ENCODE data around the gene CACNA1A.
"Not testable (repeated sequence)": the region's sequence is repeated elsewhere in the genome, so short reads cannot be mapped to it uniquely, and the experiment has no call there.

CACNA1A gene

DNA sequence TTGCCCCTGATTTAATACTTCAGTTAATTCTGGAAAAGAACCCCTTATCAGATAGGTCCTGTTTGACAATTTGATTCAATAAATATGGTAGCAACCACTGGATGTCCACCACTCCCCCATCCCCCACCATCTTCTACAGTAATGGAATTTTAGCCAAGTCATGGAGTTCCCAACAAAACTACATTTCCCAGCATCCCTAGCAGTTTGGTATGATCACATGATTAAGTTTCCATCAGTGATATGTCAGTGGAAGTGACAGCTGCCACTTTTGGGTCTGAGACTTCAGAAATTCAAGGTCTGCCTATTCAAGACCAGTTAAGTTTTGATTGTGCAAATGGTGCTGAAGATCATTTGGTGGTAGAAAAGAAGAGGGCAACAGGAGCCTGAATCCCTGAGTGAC lies 85.5 kb downstream of the CACNA1A start:
- DNase-seq, result no peak

DNA sequence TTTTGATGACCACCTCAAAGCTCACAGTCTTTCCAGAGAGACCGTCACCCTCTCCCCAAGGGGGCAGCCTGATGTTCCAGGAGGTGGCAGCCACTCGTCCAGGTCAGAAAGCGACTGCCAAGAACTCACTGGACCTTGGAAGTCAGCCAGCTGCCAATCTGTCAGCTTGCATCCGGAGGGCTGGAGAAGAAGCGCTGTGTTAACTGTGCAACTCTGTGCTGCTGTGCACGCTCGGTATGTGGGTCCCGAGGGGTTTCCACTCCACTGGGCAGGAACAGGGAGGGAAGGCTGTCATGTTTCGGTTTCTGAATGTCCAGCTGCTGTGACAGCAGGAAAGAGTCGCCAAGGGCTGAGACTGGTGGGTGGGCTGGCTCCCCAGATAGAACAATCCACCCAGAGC lies 89.2 kb downstream of the CACNA1A start:
- DNase-seq, result peak; percentile 56

DNA sequence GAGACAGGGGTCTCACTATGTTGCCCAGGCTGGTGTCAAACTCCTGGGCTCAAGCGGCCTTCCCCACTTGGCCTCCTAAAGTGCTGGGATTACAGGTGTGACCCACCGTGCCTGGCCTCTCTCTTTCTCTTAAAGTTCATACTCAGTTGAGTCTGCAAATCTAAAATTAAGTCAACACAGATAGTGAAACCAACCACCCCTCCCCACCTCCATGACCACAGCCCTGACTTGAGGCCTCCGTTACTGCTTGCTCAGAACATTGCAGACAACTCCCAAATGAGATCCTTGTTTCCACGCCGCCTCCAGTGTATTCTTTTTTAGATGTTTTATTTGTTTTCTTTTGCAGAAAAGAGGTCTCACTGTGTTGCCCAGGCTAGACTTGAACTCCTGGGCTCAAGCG lies 94.4 kb downstream of the CACNA1A start:
- no peak for DNase-seq

DNA sequence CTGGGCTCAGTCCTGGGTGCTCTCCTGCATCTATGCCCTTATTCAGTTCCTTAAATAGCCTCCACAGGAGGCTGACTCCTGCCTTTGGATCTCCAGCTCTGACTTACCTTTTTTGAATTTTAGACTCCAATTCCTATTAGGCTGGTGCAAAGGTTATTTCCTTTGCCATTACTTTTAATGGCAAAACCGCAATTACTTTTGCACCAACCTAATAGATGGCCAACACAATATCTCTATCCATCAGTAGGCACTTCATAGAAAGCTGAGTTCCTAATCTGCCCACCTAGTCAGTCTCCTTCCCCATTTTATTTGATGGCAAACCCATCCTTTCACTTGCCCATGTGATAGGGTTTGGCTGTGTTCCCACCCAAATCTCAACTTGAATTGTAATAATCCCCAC lies 95.3 kb downstream of the CACNA1A start:
- no peak for DNase-seq

DNA sequence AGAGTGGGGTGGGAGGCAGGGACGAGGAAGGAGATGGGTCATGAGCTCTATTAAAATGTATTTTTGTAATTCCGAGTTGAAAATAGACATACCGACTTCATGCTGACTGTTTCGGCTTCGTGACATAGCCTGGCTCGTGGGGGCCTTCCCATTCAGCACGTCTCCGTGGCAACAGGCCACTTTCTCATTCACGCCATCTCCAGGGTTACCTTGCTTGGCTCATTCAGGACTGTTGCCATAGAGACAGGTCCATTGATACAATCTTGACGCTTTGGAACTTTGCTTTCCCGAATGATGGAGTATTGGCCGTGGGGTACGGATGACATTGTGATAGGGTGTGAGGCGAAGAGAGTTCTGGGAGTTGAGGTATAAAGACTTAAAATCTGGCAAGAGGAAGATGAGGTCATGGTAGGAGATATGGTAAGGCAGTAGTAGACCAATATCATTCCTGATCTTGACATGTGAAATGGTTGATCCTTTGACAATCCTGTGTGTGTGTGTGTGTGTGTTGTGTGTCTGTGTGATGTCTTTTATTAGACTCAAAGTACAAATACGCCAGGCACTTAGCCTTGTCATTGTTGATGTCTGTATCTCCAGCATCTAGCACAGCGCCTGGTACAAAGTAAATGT lies 97.3 kb downstream of the CACNA1A start:
- no peak for DNase-seq

DNA sequence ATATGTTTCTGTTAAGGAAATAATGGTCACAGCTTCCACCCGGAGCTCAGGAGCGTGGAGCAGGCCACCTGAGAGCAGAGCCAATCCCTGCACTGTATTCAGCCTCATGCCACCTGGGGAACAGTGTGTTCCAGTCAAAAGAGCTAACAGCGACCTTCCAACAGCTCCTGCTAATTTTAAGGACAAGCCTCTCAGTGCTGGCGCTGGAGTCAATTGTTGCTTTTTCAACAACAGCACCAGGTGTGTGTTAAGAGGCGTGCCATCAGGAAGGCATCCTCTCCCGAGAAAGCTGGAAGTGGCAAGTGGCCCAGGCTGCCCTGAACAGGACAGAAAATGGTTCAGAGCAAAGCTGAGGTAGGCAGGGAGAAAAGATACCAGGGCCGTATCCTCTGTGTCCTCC lies 102.0 kb downstream of the CACNA1A start:
- DNase-seq, result no peak

DNA sequence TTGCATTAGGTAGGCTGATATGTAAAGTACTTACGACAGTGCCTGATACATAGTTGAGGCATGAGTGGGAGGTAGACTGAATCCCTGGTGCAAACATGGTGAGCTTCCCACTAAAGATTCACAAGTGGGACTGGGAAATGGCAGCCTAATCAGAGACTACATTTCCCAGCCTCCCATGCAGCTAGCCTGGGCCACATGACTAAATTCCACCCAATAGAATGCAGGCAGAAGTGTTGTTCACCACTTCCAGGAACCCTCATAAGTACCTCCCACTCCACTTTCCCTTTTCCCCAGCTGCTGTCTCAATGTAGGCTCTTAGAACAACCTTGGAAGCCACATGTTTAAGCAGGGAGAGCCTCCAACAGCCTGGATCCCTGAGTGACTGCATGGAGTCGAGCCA lies 104.9 kb downstream of the CACNA1A start:
- no peak for DNase-seq

DNA sequence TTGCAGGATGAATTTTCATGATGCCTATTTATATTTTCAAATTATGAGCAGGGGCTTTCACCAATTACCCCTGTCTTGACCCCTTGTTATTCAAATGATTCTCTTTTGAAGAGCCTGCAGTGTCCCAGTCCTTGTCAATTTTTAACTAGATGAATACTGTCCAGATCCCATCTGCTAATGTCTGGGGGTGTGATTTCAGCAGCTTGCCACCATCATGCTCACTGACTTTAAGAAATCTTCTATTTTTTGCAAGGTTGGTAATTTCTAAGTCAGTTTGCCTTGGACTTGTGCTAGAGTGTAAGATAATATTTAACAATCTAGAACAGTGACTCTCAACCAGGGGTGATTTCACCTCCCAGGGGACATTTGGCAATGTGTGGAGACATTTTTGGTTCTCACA lies 106.0 kb downstream of the CACNA1A start:
- DNase-seq, result no peak

DNA sequence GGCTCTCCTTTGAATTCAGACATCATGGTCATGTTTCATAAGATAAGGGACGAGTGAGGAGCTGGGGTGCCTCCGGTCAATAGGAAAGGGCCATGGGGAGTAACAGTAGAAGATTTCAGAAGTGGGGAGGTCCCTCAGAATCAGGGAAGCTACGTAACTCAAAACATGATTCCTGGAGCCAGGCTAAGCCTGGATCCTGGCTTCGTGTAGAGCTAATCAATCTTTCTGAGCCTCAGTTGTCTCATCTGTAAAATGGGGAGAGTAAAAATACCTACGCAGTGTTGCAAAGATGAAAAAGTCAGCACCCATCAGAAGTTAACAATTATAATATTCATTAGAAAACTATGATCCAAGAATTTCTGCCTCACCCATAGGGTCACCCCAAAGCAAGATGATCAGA lies 106.5 kb downstream of the CACNA1A start:
- no peak for DNase-seq

DNA sequence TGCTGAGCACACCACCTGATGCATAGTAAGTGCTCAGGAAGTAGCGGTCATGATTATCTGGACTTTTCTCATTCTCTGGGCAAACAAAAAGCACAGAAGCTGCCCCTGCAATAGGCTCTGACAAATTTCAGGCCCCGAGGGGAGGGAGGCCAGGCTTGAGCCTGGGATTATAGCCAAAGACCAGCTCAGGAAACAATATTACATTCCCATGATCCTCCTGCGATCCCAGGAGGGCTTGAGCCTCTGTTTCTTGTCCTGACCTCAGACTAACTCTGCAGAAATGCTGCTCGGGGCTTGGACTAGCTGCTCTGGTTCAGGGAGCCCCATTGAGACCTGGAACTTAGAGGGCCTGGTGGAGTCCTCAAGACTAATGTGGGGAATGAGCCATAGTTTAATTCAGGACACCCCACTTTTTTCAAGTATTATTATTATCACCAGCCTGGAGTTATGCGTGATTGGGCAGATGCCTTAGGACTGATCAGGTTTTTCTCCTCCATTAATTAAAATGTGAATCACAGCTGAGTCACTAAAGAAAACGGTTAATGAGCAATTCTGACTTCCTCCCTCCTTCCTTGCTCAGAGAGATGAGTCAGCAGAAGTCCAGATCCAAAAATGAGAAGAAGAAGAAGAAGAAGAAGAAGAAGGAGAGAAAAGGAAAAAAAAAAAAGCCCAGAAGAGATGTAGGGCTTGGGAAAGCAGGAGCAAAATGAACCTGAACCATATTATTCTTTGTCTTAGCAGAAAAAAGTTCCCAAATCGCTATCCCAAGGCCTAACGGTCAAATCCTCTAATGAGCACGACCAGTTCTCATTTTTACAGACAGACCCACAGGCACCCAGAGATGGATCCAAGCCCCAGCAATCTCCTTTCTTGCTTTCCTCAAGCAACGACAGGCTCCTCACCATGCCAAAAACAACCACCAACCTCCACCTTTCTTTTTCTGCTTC lies 107.2 kb downstream of the CACNA1A start:
- no peak for DNase-seq

DNA sequence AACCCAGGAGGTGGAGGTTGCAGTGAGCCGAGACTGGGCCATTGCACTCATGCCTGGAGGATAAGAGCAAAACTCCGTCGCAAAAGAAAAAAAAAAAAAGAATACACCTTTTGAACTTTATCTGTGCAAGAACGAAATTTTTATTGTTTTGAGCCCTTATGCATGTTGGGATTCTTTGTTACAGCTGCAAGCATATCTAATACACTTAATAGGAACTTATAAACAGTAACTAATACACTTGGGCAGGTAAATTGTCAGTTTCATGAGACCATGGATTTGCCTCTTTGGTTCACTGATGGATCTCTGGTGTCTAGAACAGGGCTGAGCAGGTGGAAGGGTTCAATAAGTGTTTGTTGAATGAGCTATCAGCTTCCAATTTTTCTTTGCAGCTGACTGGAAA lies 108.1 kb downstream of the CACNA1A start:
- DNase-seq, result no peak

DNA sequence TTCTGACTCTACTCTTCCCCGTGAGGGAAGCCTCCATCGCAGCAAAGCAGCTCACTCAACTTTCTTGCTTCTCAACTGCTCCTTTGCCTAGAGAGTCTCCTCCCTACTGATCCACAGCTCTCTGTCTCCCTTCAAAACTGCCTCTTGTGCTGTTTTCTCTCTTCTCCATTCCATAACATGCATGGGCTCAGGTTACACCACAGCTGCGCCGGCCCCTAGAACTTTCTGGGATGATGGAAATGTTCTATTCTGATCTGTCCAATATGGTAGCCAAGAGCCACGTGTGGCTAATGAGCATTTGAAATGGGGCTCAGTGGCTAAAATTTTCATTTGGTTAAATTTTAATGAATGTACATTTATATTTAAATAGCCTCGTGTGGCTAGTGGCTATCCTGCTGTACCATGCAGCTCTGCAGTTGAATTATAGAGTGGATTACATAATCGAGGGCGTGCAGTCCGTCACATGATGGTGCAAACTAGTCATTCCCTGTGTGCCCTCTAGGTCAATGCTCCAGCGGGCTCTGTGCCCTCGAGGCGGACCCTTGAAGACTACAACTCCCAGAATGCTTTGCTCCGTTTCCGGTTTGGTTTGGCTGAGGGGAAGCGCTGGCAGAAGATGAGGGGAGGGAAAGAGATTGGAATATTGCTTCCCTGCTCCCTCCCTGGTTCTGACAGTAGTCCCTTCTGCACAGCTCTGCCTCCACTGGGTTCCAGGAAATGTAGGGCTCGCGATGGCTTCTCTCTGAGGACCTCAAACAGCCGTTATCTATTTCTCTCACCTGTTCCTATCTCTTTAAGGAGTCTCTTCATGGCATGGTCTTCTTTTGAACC lies 109.8 kb downstream of the CACNA1A start:
- no peak for DNase-seq

DNA sequence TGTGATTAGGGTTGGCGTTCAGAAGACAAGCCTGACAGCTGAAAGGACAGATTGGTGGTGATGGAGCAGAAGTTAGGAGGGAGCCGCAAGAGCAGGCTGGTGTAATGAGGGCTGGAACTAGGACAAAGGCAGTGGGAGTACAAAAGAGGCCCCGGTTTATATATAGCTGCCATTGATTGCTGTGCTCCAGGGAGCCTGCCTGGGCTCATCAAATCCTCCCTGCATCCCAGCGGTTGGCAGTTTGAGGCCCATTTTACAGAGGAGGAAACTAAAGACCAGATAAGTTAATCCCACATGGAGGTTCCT lies 123.7 kb downstream of the CACNA1A start:
- no peak for DNase-seq

DNA sequence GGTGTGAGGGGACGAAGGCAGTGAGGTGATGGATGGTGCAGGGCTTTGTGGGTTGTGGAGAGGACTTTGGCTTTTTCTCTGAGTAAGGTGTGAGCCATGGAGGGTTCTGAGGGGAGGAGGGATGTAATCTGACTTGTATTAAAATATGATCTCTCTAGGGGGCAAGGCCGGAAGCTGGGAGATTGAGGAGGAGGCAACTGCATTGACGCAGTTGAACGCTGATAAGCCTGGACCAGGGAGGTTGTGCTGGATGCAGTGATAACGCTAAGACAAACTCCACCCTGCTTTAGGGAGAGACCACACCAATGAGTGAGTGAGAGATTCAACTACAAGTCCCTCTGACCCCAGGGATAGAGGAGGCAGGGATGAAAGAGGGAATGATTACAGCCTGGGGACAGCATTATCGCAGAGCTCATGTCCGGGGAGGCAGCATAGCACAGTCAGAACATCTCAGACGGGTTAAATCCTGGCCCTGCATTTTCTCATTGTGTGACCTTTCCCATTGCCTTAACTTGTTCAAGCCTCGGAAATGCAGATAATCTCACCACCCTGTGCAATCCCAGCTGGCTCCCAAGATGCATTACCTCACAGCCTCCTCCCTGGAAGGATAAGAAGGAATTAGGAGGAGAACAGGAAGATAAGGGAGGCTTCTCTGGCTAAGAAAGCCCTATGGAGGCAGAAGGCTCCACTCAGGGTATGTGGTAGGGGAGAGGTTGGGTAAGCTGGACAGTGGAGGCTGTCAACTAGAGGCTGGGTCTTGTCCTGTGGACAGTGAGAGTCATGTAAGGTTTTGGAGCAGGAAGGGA lies 124.2 kb downstream of the CACNA1A start:
- no peak for DNase-seq

DNA sequence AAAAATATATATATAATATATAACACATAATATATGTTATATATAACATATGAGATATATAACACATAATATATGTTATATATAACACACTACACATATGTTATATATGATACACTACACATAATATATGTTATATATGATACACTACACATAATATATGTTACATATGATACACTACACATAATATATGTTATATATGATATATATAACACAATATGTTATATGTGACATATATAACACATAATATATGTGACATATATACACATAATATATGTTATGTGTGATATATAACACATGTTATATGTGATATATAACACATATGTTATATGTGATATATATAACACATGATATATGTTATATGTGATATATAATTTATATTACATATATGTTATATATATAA lies 129.7 kb downstream of the CACNA1A start:
- DNase-seq, result no peak

DNA sequence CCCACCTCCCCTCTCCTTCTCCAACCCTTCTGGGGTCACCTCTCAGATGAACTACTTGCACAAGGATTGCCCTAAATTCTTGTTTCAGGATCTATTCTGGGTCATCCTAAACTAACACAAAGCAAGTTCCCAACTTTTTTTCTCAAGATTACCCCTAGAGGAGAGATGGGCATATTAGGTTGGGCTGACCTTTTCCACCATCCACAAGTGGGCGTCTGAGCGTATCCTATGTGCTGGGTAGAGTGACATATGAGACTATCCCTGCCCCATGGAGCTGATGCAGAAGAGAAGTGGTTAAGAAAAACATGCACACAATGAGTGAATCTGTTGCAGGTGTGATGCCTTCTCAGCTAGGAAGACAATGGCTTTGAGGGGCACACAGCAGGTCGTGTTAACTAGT lies 132.7 kb downstream of the CACNA1A start:
- DNase-seq, result no peak

DNA sequence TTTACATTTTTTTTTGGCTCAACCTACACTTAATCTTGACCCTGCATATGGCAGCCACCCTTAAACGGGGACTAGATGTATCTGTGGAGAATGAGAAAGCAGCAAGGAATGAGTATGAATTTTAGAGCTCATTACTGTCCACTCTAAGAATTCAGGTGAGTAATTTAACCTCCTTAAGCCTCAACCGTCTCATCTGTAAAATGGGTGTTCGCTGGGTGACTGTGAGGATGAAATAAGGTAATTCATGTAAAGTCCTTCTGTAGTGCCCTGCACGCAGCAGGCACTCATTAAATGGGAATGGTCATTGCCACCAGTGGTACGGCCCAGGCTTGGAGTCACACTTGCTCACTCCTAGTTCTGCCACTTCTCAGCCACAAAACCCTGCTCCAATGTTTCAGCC lies 135.3 kb downstream of the CACNA1A start:
- DNase-seq, result no peak

DNA sequence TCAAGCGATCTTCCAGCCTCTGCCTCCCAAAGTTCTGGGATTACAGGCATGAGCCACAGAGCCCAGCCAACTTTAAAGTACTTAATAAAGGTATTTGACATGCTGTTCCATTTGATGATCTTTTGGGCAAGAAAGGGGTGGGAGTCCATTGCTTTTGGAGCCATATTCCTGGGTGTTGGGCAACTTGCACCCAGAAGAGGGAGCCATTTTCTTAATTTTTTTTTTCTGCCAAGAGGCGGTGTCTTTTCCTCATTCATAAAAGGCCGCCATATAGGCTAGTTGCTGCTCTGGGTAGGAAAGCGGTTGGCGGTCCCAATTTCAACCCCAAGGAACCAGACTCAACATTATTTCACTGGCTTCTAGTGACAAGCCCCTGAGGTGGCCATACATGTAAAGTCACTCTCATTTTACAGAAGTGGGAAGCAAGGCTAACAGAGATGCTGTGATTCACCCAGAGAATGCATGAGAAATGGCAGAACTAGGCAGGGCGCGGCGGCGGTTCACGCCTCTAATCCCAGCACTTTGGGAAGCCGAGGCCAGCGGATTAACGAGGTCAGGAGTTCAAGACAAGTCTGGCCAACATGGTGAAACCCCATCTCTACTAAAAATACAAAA lies 139.6 kb downstream of the CACNA1A start:
- DNase-seq, result no peak

DNA sequence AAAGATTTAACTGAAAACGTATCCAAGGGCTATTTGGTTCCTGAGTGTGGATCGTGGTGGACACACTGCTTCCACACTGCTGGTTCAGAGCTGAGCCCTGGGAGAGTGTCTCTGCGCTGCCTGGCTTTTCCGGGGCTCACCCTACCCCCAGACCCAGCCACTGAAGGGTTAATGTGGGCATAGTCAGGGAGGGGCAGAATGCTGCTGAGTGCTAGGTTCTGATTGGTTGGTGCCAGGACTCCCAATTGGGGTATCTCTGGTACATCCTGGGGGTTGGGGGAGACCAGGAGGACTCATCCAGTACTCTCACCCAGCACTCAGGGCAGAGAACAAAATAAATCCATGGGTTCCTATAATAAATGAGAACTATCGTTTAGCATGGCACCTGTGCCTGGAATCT lies 142.3 kb downstream of the CACNA1A start:
- DNase-seq, result no peak

DNA sequence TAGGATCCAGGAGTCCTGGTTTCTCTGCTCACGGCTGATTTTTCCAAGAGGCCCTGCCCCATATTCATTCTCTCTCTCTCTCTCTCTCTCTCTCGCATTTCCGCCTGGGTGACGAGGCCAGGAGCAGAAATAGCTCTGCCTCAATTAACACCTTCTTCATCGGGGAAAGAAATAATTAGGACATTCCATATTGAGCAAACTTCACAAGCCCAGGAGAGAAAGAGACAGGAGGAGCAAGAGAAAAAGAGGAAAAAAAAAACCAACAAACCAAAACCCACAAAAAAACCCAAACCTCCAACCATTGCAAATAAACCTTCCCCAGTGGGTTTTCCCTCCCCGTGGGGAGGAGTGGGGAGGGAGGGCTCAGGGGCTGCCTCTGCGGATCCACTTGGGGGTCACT lies 143.0 kb downstream of the CACNA1A start:
- DNase-seq, result no peak

DNA sequence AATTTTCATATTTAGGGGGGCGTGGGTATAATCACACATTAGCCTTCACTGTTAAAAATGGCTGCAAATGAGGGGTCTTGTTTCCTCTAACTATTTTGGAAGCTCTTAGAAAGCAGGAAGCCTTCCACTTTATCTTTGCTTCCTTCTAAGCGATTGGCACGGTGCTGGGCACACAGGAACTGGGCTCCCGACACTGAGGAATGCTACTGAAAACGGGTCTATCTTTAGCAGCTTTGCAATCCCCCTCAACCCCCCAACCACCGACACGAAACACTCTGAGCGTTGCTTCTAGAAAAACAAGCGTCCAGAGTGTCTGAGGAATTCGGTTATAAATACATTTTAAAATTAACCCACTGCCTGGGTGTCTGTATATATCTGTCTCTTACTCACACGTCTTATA lies 143.6 kb downstream of the CACNA1A start:
- no peak for DNase-seq

DNA sequence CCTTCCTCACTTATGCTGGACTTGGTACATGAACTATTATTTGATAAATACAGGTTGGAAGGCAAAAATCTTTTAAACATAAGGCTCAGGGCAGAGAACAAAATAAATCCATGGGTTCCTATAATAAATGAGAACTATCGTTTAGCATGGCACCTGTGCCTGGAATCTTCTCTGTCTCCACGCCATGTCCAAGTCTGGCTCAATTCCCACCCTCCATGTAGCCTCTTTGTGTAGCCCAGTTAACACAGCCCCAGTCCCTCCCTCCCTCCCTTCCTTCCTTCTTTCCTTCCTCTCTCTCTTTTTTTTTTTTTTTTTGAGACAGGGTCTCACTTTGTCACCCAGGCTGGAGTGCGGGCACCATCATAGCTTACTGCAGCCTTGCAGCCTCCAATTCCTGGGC lies 144.6 kb downstream of the CACNA1A start:
- not testable (repeated sequence) for DNase-seq
